PC-9 (cell line): ENCODE measurements around the gene UNC13A. TPM values are rescaled to one million over a fixed set of nuclear protein-coding genes. Genes with fewer than 3 reads are reported as not detected.

Experiments
- BruUV-seq: library from RNA; stranded (reverse); fragments of 400-500 nt; replicated peaks from 2 replicates; lab custom pipeline; 2021; lab: Mats Ljungman, UMichigan
- CTCF ChIA-PET: fragments of 300-600 bp; sonication (Branson Sonifier 250); formaldehyde crosslinking; loops from one replicate; lab custom pipeline; 2022; ENCODE audit warnings: antibody characterized with exemption; lab: Charles Lee
- POLR2A ChIA-PET: fragments of 300-600 bp; sonication (Branson Sonifier 250); formaldehyde crosslinking; loops from one replicate; lab custom pipeline; 2022; ENCODE audit warnings: antibody characterized with exemption; ENCODE audit not compliant: unreplicated experiment; lab: Charles Lee
- DNase-seq, 2 experiments: peaks; one replicate each; pipeline versions ENCODE4 v3.0.0 to v3.0.0-alpha.2; 2015 to 2022; ENCODE audit warnings: mixed read lengths in 1 of 2
- H2AFZ ChIP-seq: fragments of 200-600 bp; sonication (generic); 2 replicates; pipeline ENCODE4 v1.8.1; 2017; ENCODE audit warnings: antibody characterized with exemption
- H3F3A ChIP-seq: fragments of 200-600 bp; sonication (generic); 2 replicates; pipeline ENCODE4 v1.8.1; 2017; ENCODE audit warnings: antibody characterized with exemption, mild to moderate bottlenecking, low read depth; ENCODE audit not compliant: insufficient read depth
- H3K27ac ChIP-seq: fragments of 200-600 bp; sonication (generic); 2 replicates; pipeline ENCODE4 v1.6.1; 2016; ENCODE audit warnings: mixed run types
- H3K27me3 ChIP-seq: fragments of 200-600 bp; sonication (generic); 2 replicates; pipeline ENCODE4 v1.6.1; 2016; ENCODE audit warnings: low read depth, mixed run types; ENCODE audit not compliant: insufficient read depth
- H3K36me3 ChIP-seq: fragments of 200-600 bp; sonication (generic); 2 replicates; pipeline ENCODE4 v1.6.1; 2016; ENCODE audit warnings: low read depth, mixed run types
- H3K4me1 ChIP-seq: fragments of 200-600 bp; sonication (generic); replicated peaks from 2 replicates; pipeline ENCODE4 v1.6.1; 2016; ENCODE audit warnings: mixed run types; ENCODE audit not compliant: insufficient read depth
- H3K4me2 ChIP-seq: fragments of 200-600 bp; sonication (generic); 2 replicates; pipeline ENCODE4 v1.6.1; 2017; ENCODE audit warnings: mixed run types
- H3K4me3 ChIP-seq: fragments of 200-600 bp; sonication (generic); 2 replicates; pipeline ENCODE4 v1.6.1; 2016; ENCODE audit warnings: mixed run types
- H3K79me2 ChIP-seq: fragments of 200-600 bp; sonication (generic); 2 replicates; pipeline ENCODE4 v1.6.1; 2017; ENCODE audit warnings: low read depth, mixed run types
- H3K9me2 ChIP-seq: fragments of 200-600 bp; sonication (generic); 2 replicates; pipeline ENCODE4 v1.8.1; 2017; ENCODE audit warnings: mild to moderate bottlenecking; ENCODE audit not compliant: insufficient read depth
- H3K9me3 ChIP-seq: fragments of 200-600 bp; sonication (generic); 2 replicates; pipeline ENCODE4 v1.8.1; 2016; ENCODE audit warnings: low read depth; ENCODE audit not compliant: insufficient read depth
- H4K20me1 ChIP-seq: fragments of 200-600 bp; sonication (generic); 2 replicates; pipeline ENCODE4 v1.8.1; 2017; ENCODE audit not compliant: insufficient read depth
- CTCF ChIP-seq: fragments of 200-600 bp; sonication (generic); conservative IDR thresholded peaks from 2 replicates; pipeline ENCODE4 v1.6.1; 2017; ENCODE audit warnings: mixed run types, antibody characterized with exemption, mild to moderate bottlenecking, moderate library complexity
- EZH2 ChIP-seq: fragments of 200-600 bp; sonication (generic); IDR thresholded peaks from 2 replicates; pipeline ENCODE4 v1.8.0; 2017; ENCODE audit warnings: antibody characterized with exemption, low read depth
- intact Hi-C: fragments of 100-400 bp; cut with micrococcal nuclease; formaldehyde crosslinking; loops from one replicate; pipeline ENCODE4 v1.10.0; 2022; ENCODE audit not compliant: unreplicated experiment
- total RNA-seq: library from RNA; stranded (reverse); gene quantifications from 2 replicates; pipeline ENCODE4 v1.2.3, GENCODE V29; 2021

UNC13A gene
- total RNA-seq, 1 experiment from 2014 or later, result 0.17 TPM

- H4K20me1 ChIP-seq, result no peaks in the 10 kb centered on the region
- H3K4me3 ChIP-seq, result no peak overlapping the region
- H3K4me2 ChIP-seq, result no peak overlapping the region
- no peaks in the 10 kb centered on the region for H3K9me3 ChIP-seq
- H3K36me3 ChIP-seq, result no peaks in the 10 kb centered on the region
- intact Hi-C loops, result no loop called here
- H3K4me1 ChIP-seq, result no peaks in the 10 kb centered on the region
- H3F3A ChIP-seq, result no peaks in the 10 kb centered on the region
- H3K27me3 ChIP-seq, result peaks cover 14% of the 10 kb centered on the region; the same call in 1 of the 2 replicates
- CTCF ChIA-PET, result no interaction called here
- no peaks in the 10 kb centered on the region for H3K79me2 ChIP-seq
- no TSS peak for BruUV-seq
- POLR2A ChIA-PET, result no interaction called here
- H3K27ac ChIP-seq, result no peak overlapping the region
- H3K9me2 ChIP-seq, result no peaks in the 10 kb centered on the region
- no peak overlapping the region for H2AFZ ChIP-seq
- TF ChIP-seq EZH2 (no peak), CTCF (no peak)
- no peak for DNase-seq
Observed at GRCh38 chr19:17618936-17619335, 69.2 kb downstream of the UNC13A start.

DNA sequence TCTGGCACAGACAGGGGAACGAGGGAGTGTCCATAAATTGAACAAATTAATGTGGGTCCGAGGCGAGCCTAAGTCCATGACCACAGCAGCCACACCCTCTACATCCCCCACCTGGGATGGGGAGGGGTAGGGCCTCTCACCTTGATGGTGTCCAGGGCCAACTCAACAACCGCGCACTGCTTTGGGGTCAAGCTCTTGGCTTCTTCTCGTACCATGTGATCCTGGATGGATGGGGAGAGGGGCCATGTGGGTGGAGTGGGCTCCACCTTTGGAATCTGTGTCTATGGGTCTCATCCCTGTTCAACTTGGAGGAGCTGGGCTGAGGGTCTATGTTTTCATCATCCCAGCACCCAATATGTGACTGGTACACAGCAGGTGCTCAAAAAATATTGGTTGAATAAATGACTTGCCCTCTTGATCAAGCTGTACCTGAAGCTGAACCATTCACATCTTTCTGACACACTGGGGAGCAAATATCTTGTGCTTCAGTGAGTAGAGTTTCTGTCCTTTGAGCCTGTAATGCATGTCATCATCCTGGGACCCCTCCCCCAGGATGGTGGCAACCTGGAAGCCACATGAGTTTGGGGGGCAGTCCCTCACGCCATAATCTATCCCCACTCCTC, 69.8 kb downstream of the UNC13A start:
- Histone ChIP-seq H3K4me3 (no peak overlapping the region), H3K9me2 (no peaks in the 10 kb centered on the region), H3K9me3 (no peaks in the 10 kb centered on the region), H3K27me3 (peaks cover 14% of the 10 kb centered on the region; the same call in 1 of the 2 replicates), H3K79me2 (no peaks in the 10 kb centered on the region), H3K36me3 (no peaks in the 10 kb centered on the region), H2AFZ (no peak overlapping the region), H3K4me2 (no peak overlapping the region), H4K20me1 (no peaks in the 10 kb centered on the region), H3F3A (no peaks in the 10 kb centered on the region), H3K27ac (no peak overlapping the region), H3K4me1 (no peaks in the 10 kb centered on the region)
- ChIA-PET POLR2A (no interaction called here), CTCF (no interaction called here)
- TF ChIP-seq CTCF (no peak), EZH2 (no peak)
- BruUV-seq, result no TSS peak
- intact Hi-C loops, result no loop called here
- no peak for DNase-seq

DNA sequence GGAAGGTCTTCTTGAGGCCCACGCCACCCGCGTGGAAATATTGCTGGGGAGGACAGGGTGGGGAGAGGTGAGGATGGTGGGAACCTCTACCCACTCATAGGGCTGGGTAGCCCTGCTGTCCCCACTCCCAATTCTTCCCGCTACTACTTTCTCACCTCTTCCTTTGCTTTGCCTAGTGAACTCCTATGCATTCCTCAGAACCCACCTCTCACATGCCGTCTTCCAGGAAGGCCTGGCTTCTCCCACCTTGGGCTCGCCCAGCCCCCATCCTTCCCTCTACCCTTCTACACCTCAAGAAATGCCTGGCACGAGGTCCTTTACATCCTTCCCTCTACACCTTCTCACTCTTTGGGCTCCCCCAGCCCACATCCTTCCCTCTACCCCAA, 70.4 kb downstream of the UNC13A start:
- H2AFZ ChIP-seq, result no peak overlapping the region
- H3K27ac ChIP-seq, result no peak overlapping the region
- H3K27me3 ChIP-seq, result peaks cover 14% of the 10 kb centered on the region; the same call in 1 of the 2 replicates
- H4K20me1 ChIP-seq, result no peaks in the 10 kb centered on the region
- no peak overlapping the region for H3K4me3 ChIP-seq
- no peak for DNase-seq
- intact Hi-C loops, result no loop called here
- H3K36me3 ChIP-seq, result no peaks in the 10 kb centered on the region
- ChIA-PET POLR2A (no interaction called here), CTCF (no interaction called here)
- H3K4me2 ChIP-seq, result no peak overlapping the region
- no peaks in the 10 kb centered on the region for H3K4me1 ChIP-seq
- no peaks in the 10 kb centered on the region for H3K79me2 ChIP-seq
- no peaks in the 10 kb centered on the region for H3F3A ChIP-seq
- no peaks in the 10 kb centered on the region for H3K9me2 ChIP-seq
- no peaks in the 10 kb centered on the region for H3K9me3 ChIP-seq
- BruUV-seq, result no TSS peak
- TF ChIP-seq CTCF (no peak), EZH2 (no peak)
